WTC11 (cell line): ENCODE measurements around the gene DGKH.

Experiments used
- CREB1 ChIP-seq: sonication (generic); formaldehyde crosslinking; IDR thresholded peaks from 2 replicates; pipeline ENCODE4 v1.8.0; 2023; ENCODE audit warnings: mild to moderate bottlenecking, missing genetic modification reagents
- FOXJ3 ChIP-seq: sonication (generic); formaldehyde crosslinking; IDR thresholded peaks from 2 replicates; pipeline ENCODE4 v1.9.0; 2021; ENCODE audit warnings: missing genetic modification reagents, mild to moderate bottlenecking, borderline replicate concordance
- JUN ChIP-seq: sonication (generic); formaldehyde crosslinking; IDR thresholded peaks from 2 replicates; pipeline ENCODE4 v1.8.0; 2023; ENCODE audit warnings: mild to moderate bottlenecking, missing genetic modification reagents
- MAX ChIP-seq: sonication (generic); formaldehyde crosslinking; IDR thresholded peaks from 2 replicates; pipeline ENCODE4 v1.8.0; 2022; ENCODE audit warnings: mild to moderate bottlenecking, missing genetic modification reagents
- TP53 ChIP-seq: sonication (generic); formaldehyde crosslinking; IDR thresholded peaks from 2 replicates; pipeline ENCODE4 v1.8.1; 2023; ENCODE audit warnings: mild to moderate bottlenecking, missing genetic modification reagents
- ZNF138 ChIP-seq: sonication (generic); formaldehyde crosslinking; conservative IDR thresholded peaks from 2 replicates; pipeline ENCODE4 v1.8.1; 2022; ENCODE audit warnings: mild to moderate bottlenecking, moderate library complexity, missing genetic modification reagents
- TF ChIP-seq, protein P1 (sequence below): fragments of 200-600 bp; IDR thresholded peaks from 2 replicates; pipeline ENCODE4 v1.8.0; 2022; ENCODE audit warnings: antibody characterized with exemption
- TF ChIP-seq, protein P2 (sequence below): sonication (generic); formaldehyde crosslinking; IDR thresholded peaks from 2 replicates; pipeline ENCODE4 v1.8.1; 2022; ENCODE audit warnings: low read depth, mild to moderate bottlenecking, moderate library complexity, missing genetic modification reagents, borderline replicate concordance
- TF ChIP-seq, protein P3 (sequence below): sonication (generic); formaldehyde crosslinking; IDR thresholded peaks from 2 replicates; pipeline ENCODE4 v1.8.1; 2022; ENCODE audit warnings: missing genetic modification reagents, borderline replicate concordance

DNA sequence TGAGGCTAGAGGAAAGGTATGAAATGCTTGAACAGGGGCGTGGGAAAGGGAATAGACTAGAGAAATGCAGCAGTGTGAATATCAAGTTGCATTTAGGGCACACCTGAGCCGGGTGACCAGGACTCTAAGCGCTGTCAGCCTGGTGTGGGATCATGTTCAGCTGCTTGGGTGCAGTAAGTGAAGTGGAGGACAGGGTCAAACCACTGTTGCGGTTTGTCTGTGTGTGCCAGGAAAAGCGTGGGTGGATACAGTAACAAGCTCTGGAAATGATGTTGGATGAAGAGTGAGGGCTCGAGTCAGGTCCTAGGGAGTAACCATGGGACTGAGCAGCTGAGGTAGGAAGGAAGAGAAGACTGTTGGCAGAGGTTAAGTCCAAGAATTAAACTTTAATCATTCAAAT is 15.8 kb downstream of the DGKH start:
- TF ChIP-seq MAX: no peak
- no peak for TF ChIP-seq TP53 (CRISPR knock-in tag)
- TF ChIP-seq, protein P1, sequence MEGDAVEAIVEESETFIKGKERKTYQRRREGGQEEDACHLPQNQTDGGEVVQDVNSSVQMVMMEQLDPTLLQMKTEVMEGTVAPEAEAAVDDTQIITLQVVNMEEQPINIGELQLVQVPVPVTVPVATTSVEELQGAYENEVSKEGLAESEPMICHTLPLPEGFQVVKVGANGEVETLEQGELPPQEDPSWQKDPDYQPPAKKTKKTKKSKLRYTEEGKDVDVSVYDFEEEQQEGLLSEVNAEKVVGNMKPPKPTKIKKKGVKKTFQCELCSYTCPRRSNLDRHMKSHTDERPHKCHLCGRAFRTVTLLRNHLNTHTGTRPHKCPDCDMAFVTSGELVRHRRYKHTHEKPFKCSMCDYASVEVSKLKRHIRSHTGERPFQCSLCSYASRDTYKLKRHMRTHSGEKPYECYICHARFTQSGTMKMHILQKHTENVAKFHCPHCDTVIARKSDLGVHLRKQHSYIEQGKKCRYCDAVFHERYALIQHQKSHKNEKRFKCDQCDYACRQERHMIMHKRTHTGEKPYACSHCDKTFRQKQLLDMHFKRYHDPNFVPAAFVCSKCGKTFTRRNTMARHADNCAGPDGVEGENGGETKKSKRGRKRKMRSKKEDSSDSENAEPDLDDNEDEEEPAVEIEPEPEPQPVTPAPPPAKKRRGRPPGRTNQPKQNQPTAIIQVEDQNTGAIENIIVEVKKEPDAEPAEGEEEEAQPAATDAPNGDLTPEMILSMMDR: no peak
- no peak for TF ChIP-seq JUN
- no peak for TF ChIP-seq CREB1
- TF ChIP-seq, protein P2, sequence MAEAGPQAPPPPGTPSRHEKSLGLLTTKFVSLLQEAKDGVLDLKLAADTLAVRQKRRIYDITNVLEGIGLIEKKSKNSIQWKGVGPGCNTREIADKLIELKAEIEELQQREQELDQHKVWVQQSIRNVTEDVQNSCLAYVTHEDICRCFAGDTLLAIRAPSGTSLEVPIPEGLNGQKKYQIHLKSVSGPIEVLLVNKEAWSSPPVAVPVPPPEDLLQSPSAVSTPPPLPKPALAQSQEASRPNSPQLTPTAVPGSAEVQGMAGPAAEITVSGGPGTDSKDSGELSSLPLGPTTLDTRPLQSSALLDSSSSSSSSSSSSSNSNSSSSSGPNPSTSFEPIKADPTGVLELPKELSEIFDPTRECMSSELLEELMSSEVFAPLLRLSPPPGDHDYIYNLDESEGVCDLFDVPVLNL (CRISPR knock-in tag): no peak
- TF ChIP-seq FOXJ3 (CRISPR knock-in tag): no peak
- TF ChIP-seq ZNF138 (CRISPR knock-in tag): no peak
- TF ChIP-seq, protein P3, sequence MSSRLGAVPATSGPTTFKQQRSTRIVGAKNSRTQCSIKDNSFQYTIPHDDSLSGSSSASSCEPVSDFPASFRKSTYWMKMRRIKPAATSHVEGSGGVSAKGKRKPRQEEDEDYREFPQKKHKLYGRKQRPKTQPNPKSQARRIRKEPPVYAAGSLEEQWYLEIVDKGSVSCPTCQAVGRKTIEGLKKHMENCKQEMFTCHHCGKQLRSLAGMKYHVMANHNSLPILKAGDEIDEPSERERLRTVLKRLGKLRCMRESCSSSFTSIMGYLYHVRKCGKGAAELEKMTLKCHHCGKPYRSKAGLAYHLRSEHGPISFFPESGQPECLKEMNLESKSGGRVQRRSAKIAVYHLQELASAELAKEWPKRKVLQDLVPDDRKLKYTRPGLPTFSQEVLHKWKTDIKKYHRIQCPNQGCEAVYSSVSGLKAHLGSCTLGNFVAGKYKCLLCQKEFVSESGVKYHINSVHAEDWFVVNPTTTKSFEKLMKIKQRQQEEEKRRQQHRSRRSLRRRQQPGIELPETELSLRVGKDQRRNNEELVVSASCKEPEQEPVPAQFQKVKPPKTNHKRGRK (CRISPR knock-in tag): no peak
